NT2/D1 (cell line): Measurements from ENCODE around the gene PYROXD2.

Source experiments
- DNase-seq: peaks from one replicate; pipeline ENCODE4 v3.0.0-alpha.2; 2011; ENCODE audit warnings: low read depth, low spot score
- H3K27me3 ChIP-seq: 2 replicates; pipeline ENCODE4 v1.6.0; 2011; ENCODE audit warnings: mild to moderate bottlenecking; ENCODE audit not compliant: insufficient read length, insufficient read depth
- H3K36me3 ChIP-seq: 2 replicates; pipeline ENCODE4 v1.6.1; 2011; ENCODE audit warnings: mild to moderate bottlenecking, low read length, mixed read lengths; ENCODE audit not compliant: insufficient read depth, insufficient read length
- H3K4me1 ChIP-seq: 2 replicates; pipeline ENCODE4 v1.5.1; 2011; ENCODE audit not compliant: insufficient read depth, insufficient read length
- H3K4me3 ChIP-seq: 2 replicates; pipeline ENCODE4 v1.5.1; 2011; ENCODE audit warnings: low read depth; ENCODE audit not compliant: insufficient read length
- H3K9ac ChIP-seq: 2 replicates; pipeline ENCODE4 v1.6.0; 2011; ENCODE audit warnings: low read depth; ENCODE audit not compliant: insufficient read length
- H3K9me3 ChIP-seq: 2 replicates; pipeline ENCODE4 v1.5.1; 2011; ENCODE audit warnings: mild to moderate bottlenecking, low read length; ENCODE audit not compliant: insufficient read depth
- SUZ12 ChIP-seq: IDR thresholded peaks from 2 replicates; pipeline ENCODE4 v1.6.1; 2011; ENCODE audit not compliant: insufficient read length, insufficient read depth; ENCODE audit errors: extremely low read depth
- YY1 ChIP-seq: IDR thresholded peaks from 2 replicates; pipeline ENCODE4 v1.6.1; 2011; ENCODE audit not compliant: insufficient read length, insufficient read depth
- ZNF274 ChIP-seq: IDR thresholded peaks from 2 replicates; pipeline ENCODE4 v1.6.1; 2011; ENCODE audit warnings: mild to moderate bottlenecking, low read depth, low read length

PYROXD2 gene

DNA sequence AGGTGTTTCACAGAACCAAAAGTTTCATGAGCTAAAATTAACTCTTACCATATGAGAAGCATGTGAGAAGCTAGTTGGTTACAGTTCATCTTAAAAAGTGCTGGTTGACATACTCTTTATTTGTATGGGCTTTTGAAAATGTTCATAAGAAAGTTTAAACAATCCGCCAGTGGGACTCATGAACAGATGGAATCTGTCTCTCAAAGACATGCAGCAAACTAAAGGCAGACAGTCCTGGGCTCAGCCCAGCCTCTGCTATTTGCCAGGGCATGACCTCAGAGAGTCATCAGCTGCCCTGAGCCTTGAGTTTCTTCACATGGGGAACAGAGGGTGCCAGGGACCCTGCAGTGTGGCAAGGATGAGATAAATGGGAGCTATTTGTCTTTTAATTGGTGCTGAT lies 3.2 kb downstream of the PYROXD2 start:
- Histone ChIP-seq H3K4me1 (peaks cover 8% of the 10 kb centered on the region), H3K36me3 (peaks cover 23% of the 10 kb centered on the region), H3K9ac (no peak overlapping the region), H3K27me3 (no peaks in the 10 kb centered on the region), H3K9me3 (no peaks in the 10 kb centered on the region), H3K4me3 (no peak overlapping the region)
- no peak for TF ChIP-seq SUZ12
- TF ChIP-seq ZNF274, result no peak
- TF ChIP-seq YY1, result no peak
- no peak for DNase-seq

DNA sequence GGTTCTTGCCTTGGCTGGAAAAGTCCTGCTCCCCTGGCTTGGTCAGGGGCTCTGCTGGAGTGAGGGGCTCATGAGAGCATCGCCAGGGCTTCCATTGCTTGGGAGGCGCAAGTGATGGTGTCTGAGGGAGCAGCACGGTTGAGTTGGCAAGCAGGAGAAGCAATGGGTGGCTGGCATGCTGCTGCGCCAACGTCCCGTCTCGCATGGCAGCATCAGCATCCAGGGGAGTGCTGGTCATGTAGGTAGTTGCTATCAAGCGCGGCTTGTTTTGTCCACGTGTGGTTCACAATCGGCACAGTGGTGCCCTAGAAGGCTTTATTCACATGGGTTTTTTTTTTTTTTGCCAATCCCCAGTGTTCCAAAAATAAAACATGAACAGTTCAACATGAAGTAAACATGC lies 3.8 kb downstream of the PYROXD2 start:
- peaks cover 8% of the 10 kb centered on the region for H3K4me1 ChIP-seq
- no peak for DNase-seq
- no peaks in the 10 kb centered on the region for H3K27me3 ChIP-seq
- TF ChIP-seq YY1 (no peak), SUZ12 (no peak), ZNF274 (no peak)
- no peaks in the 10 kb centered on the region for H3K9me3 ChIP-seq
- H3K4me3 ChIP-seq, result no peak overlapping the region
- H3K9ac ChIP-seq, result no peak overlapping the region
- peaks cover 17% of the 10 kb centered on the region for H3K36me3 ChIP-seq

DNA sequence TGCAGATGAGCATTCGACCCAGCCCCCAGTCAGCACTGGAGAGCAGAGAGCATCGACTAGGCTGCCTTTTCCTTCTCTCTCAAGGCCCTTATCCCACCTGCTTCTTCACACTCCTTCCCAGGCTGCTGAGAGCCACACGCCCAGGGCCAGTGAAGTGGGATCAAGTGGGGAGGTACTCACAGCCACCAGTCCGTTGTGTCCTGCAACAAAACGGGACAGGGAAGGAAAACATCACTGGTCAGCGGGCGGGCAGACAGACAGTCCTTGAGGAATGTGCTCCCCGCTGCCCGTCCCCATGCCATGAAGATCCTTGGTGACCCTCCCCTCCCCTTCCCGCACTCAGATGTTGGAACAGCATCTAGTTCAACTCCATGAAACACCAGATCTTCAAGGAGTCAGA lies 4.2 kb downstream of the PYROXD2 start:
- no peak for DNase-seq
- no peak overlapping the region for H3K9ac ChIP-seq
- no peaks in the 10 kb centered on the region for H3K9me3 ChIP-seq
- no peak overlapping the region for H3K4me3 ChIP-seq
- H3K36me3 ChIP-seq, result peaks cover 17% of the 10 kb centered on the region
- H3K4me1 ChIP-seq, result peaks cover 8% of the 10 kb centered on the region
- H3K27me3 ChIP-seq, result no peaks in the 10 kb centered on the region
- TF ChIP-seq SUZ12 (no peak), ZNF274 (no peak)

DNA sequence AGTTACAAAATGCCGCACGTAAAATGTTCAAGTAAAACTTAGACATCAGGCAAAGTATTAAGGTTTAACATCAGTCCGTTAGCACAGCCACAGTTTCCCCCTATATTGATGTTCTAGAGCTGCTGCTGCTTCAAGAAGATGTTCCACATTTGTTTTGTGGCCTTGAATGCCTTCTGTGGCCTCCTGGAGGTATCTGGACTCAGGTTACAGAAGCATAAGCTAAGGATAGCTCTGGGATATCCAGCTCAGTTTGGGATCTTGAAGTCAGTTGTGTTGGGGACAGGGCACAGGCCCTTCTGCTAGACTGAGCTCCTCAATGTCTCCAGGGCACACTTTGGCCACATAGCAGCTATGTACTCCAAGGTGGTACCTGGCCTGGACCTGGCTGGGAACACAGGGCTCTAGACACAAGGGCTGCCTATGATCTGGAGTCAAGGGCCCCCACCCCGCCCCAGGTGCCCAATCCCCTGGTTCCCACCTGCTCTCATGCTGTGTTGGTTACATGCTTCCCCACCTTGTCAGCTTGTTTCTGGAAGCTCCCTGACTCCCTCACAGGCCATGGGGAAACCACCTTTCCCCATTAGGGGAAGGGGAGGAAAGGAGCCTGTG lies 4.7 kb downstream of the PYROXD2 start:
- Histone ChIP-seq H3K4me1 (peaks cover 4% of the 10 kb centered on the region), H3K36me3 (peaks cover 17% of the 10 kb centered on the region), H3K27me3 (no peaks in the 10 kb centered on the region), H3K9me3 (no peaks in the 10 kb centered on the region), H3K9ac (no peak overlapping the region), H3K4me3 (no peak overlapping the region)
- no peak for TF ChIP-seq YY1
- no peak for TF ChIP-seq SUZ12
- TF ChIP-seq ZNF274, result no peak
- no peak for DNase-seq

DNA sequence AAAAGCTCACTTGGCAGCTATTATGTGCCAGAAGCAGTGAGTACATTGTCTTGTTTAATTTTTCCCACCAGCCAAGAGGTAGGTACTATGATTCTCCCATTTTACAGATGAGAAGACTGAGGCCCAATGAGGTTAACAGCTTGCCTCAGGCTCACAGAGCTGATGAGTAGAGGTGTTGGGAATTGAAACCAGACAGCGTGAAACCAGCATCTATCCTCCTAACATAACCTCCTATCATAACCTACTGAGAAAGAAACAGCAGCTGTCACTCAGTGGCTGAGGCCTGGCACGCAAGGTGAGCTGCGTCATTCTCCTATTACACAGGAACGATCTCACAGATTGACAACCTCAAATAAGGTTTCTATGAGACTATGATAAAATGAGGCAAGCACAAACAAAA lies 6.2 kb downstream of the PYROXD2 start:
- no peak for DNase-seq
- H3K36me3 ChIP-seq, result peaks cover 15% of the 10 kb centered on the region
- no peaks in the 10 kb centered on the region for H3K9me3 ChIP-seq
- no peak overlapping the region for H3K9ac ChIP-seq
- no peak for TF ChIP-seq YY1
- TF ChIP-seq ZNF274, result no peak
- TF ChIP-seq SUZ12, result no peak
- H3K27me3 ChIP-seq, result no peaks in the 10 kb centered on the region
- no peaks in the 10 kb centered on the region for H3K4me1 ChIP-seq
- no peak overlapping the region for H3K4me3 ChIP-seq

DNA sequence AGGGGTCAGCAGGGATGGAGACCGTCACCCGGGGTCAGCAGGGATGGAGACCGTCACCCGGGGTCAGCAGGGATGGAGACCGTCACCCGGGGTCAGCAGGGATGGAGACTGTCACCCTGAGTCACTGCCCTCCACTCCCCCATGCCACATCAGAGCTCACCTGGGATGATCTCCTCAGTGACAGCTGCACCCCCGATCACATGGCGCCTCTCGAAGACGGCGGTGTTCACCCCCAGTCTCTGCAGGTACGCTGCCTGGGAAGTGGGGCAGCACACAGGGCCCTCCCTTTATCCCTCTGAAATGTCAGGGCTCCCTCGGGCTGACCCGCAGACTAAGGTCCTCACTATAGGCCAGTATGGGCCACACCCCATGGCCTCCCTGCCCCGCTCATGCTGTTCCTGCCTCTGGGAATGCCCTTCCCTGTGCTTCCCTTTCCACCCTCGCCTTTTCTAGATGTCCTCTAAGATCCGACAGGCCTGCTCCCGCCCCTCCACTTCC lies 7.2 kb downstream of the PYROXD2 start:
- TF ChIP-seq SUZ12 (no peak), YY1 (no peak), ZNF274 (no peak)
- DNase-seq, result no peak
- H3K4me1 ChIP-seq, result no peaks in the 10 kb centered on the region
- H3K9ac ChIP-seq, result no peak overlapping the region
- no peaks in the 10 kb centered on the region for H3K9me3 ChIP-seq
- no peak overlapping the region for H3K4me3 ChIP-seq
- no peaks in the 10 kb centered on the region for H3K27me3 ChIP-seq
- H3K36me3 ChIP-seq, result peaks cover 20% of the 10 kb centered on the region

DNA sequence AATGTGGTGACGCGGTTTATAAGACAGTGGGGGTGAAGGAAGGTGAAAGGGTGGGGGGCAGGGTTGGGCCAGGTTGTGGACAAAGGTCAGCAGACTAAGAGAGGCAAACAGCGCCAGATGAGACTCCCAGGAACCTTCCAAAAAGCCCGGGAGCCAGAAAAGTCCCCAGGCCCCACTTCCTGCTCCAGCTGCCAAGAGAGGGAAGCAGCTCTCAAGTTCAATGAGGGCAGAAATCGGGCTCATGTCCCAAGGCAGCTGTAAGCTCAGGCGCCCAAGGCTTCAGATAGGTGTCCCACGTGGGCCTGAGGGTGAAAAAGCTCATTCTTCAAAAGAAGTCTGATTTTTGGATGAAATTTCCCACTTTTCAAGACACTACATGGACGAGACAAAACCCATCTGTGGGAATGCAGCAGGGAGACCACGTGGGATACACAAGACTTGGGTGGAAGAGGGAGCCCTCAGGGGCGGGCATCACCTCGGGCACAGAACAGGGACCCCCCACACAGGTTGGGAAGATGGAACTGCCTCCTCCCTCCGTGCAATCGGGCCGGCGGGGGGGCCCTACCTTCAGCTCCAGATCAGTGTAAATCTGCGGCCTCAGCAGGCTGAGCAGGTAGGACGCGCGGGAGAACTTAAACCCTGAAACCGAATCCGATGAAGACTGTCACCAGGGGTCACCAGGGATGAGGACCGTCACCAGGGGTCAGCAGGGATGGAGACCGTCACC lies 7.8 kb downstream of the PYROXD2 start:
- H3K27me3 ChIP-seq, result no peaks in the 10 kb centered on the region
- H3K9me3 ChIP-seq, result no peaks in the 10 kb centered on the region
- H3K36me3 ChIP-seq, result peaks cover 20% of the 10 kb centered on the region
- no peak for DNase-seq
- TF ChIP-seq YY1 (no peak), ZNF274 (no peak), SUZ12 (no peak)
- H3K4me1 ChIP-seq, result no peaks in the 10 kb centered on the region
- H3K4me3 ChIP-seq, result no peak overlapping the region
- no peak overlapping the region for H3K9ac ChIP-seq
